Ureter (tissue), 1 donor: Measurements from ENCODE around the gene BEGAIN. TPM values are rescaled to one million over a fixed set of nuclear protein-coding genes. Genes with fewer than 3 reads are reported as not detected.

Source experiments
- DNase-seq: peaks from one replicate; pipeline ENCODE4 v3.0.0-alpha.2; 2020; ENCODE audit warnings: low spot score
- total RNA-seq: library from RNA; stranded (reverse); gene quantifications from one replicate; pipeline ENCODE4 v1.2.4, GENCODE V29; 2023
- donor health status: DM: yes; HTN: yes; CAD: no.

BEGAIN gene
- total RNA-seq, 1 donor from 2014 or later: 4.2 TPM

DNA sequence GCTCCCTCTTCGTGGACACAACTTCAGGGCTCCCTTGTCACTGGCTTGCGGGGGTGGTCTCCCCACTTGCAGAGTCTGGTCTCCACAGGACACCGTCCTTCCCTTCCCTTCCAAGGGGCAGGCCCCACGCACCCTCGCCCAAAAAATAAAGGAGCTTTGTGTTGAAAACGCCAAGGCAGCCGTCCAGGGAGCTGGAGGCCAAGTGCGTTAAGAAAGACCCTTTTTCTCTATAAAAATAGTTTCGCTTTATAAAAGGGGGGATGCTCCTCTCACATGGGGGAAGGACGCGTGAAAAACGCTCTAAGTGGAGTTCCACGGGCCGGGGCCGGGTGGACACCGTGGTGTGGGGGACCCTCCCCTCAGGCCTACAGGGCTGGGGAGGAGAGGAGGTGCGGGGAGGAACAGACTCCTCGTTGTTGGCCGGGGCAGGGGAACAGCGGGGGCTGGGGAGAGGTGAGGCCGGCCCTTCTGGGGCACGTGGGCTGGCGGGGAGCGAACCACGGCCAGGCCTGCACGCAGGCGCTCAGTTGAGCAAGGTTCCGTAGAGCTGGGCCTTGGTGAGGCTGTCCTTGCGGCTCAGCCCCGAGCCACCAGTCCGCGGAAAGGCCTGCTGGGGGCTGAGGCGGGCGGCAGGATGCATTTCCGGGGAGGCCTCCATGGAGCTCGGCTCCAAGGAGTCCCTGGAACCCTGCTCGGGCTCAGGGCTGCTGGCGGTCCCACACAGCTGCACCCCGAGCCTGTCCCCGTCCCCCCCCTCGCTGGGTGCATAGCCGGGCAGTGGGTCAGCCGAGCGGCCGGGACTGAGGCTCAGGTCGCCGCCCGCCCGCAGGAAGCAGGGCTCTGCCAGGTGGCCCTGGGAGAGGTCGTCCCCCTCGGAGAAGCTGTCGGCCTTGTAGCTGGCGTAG, 49.5 kb downstream of the BEGAIN start:
- DNase-seq: peak; percentile 39

DNA sequence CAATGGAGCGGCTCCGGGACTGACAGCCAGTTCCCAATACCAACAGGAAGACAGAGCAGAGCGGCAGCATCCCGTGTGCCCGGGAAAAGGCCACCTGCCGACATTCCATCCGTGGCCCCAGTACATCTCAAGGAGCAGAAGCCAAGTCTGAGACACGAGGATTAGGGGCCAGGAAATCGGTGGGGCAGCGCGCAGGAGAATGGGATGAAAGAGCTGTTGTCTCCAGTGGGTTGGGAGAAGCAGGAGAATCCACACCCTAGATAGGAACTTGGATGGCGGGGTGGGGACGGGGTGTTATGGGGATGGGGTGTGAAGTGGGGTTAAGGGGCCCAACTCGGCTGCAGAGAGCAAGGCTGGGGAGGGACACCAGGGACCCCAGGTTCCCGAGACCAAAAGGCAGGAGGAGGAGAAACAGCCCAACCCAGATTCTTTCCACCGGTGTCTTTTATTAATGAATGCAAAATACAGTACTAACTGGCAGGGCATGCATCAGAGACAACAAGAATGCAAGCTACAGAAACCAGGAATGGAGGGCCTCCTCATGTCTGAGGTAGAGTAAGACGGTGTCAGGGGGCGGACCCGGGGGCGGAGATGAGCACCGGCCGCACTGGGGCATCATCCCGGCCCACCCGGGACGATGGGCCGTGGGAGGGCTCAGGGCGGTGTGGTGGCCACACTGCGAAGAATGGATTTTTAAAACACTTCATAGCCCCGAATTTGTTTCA, 50.3 kb downstream of the BEGAIN start:
- DNase-seq: peak; percentile 32

DNA sequence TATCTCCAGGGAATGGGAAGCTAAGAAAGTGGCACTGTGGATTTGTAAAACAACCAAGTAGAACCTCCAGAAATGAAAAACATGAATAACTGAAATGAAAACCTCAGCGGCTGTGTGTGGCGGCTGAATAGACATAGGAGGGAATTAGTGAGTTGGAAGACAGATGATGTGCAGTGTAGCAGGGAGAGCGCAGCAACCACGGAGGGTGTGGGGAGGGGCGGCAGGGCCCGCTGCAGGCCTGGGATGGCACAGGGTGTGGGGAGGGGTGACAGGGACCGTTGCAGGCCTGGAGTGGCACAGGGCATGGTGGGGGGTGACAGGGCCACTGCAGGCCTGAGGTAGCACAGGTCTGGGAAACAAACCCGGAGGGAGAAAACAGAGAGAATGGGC, 51.1 kb downstream of the BEGAIN start:
- DNase-seq: peak; percentile 37

DNA sequence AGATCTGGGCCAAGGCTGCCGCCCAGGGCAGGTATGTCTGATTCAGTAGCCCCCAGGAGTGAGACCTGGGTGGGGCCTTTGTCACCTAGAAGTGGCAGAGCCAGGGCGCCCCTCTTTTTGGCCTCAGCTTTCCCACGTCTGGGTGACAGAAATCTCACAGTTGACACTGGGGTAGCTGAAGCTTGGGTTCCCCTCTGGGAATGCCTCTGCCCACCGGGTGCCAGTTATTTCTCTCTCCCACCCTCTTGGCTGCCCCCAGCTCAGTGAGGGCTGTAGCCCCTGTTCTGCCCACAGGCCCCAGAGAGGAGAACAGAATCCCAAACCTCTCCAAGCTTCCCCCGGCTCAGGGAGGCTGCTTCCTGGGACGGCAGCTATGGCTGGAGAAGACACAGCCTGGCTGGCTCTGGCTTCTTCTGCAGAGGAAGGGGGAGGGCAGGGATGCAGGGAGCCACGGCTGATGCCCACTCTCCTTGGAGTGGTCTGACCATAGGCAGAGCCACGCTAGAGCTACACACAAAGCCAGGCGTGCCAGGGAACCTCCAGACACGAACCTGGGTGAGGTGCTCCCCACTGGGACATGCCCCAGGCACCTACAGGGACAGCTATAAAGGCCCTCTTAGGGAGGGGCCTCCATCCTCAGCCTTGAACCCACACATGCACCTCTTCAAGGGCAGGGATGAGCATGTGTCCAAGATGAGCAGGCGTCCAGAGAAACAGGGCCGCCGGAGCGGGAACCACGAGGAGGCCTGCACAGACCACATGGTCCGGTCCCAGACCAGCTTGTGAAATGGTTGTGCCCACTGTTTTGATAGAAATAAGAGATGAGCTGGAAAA, 51.7 kb downstream of the BEGAIN start:
- DNase-seq: peak; percentile 37

DNA sequence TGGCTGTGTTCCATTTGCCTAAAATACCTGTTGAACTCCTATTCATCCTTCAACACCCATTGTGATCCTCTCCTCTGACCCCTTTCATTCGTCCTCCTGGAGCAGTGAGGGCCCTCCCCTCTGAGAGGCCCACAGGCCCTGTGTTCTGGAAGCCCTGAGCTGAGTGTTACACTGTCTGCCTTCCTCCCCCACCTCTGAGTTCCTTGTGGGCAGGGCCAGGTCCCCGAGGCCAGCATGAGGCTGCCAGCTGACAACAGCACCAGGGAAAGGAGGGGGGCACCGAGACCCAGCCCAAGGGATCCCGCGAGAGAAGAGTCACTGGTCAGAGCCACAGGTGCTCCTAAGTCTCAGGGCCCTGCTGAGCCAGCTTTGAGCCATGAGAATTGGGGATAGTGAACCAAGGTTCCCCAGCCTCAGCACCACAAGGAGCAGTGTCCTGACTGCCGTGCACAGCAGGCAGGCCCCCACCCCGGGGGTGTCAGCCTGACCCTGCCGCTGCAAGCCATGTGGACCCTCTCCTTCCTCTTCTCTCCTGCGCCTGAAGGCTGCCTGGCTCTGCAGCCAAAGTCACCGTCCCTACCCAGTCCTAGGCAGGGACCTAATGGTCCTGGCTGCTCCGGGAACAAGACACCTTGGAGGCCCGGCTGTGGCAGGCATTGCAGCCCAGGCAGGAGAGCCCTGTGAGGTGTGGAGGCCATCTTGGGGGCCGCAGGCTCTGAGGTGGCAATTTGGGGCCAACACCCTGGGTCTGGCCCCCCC, 52.5 kb downstream of the BEGAIN start:
- peak; percentile 35 for DNase-seq

DNA sequence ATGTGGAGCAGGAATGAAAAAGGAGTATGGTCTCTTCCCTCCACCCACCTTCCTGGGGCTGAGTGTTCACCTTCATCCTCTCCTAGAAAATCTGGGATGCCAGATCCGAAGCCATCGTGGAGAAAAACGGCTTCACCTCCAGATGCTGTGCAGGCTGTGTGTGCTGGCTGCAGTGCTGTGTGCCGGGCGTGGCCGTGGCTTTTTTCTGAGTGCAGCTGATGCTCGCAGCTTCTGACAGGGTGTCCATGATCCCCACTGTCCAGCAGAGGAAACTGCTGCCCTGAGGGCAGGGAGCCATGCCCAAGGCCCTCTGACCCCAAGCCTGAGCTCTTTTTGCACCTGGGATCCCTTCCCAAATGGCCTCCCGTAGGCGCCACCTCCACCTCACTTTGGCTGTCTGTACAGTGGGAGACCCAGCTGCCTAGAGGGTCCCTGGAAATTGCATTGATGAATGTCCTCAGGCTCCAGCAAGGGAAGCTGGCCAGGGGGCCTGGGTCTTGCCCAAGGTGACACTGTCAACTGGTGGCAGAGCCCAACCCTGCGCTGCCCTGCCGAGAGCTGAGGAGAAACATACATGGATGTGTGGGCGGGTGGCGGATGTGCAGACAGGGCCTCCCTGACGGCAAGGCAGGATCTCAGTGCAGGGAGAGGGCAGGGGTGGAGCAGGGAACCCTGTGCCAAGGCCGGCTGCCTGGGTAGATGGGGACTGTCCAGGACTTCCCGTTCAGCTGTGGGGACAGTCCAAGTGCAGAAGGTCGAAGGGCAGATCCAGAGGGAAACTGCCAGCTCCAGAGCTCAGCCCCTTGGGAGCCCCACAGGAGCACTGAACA, 53.3 kb downstream of the BEGAIN start:
- peak; percentile 41 for DNase-seq

DNA sequence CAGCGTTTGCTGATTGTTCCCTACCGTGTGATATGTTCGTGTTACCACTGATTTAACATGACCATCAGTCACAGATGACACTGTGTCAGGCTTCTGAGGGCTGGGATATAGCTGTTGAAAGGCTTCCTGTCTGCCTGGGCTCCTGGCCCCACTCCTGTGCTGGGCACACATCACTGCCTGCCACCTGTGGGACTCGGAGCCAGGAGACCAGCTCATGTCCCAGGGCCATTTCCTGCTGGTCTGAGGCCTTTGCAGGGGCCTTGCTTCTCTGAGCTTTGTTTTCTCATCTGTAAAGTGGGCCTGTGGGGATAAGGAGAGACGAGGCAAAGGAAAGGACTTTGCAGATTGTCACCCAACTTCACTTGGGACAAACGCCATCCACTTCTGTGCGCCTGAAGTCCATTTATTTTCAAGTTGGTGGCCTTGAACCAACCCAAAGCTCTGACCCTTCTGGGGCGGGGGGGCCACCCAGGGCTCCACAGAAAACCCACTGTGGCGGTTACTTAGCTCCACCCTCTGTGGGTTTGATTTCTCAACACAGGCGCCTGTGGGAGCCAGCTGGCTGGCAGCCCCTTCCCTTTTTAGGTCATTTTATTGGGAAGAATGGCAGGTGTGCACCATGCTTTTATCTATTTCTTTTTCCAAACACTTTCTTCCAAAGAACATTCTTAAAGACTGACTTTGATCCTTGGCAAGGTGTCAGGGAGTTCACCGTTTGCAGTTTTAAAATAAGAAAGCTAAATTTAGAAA, 54.1 kb downstream of the BEGAIN start:
- DNase-seq: peak; percentile 49

DNA sequence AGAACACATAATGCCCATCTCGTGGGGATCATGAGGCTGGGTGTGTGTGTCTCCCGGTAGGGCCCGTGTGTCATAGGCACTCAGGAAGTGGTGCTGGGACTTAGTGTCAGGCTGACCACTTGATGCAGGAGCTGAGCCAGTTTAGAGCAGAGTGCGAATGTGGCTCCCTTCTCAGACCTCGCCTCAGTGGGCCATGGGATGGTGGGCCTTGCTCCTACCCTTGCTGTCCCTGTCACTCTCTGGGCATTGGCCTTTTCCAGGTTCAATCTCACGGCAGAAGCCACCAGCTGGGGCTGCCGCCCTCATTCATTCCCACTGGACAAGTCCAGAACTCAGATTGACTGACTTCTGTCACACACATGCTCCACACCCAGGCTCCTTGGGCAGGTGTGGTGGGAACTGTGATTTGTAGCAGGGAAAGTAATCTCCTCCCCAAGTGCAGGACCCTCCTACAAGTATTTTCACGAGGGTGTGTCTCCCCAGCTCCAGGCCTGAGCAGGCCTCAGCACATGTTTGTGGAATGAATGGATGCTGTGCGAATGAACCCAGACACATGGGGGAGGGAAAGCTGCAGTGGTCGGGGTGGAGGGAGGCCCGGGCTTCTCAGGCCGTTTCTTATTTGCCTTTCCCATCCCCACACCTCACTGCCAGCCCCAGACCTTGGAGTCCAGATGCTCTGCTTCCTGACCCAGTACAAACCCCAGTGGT, 54.9 kb downstream of the BEGAIN start:
- peak; percentile 39 for DNase-seq

DNA sequence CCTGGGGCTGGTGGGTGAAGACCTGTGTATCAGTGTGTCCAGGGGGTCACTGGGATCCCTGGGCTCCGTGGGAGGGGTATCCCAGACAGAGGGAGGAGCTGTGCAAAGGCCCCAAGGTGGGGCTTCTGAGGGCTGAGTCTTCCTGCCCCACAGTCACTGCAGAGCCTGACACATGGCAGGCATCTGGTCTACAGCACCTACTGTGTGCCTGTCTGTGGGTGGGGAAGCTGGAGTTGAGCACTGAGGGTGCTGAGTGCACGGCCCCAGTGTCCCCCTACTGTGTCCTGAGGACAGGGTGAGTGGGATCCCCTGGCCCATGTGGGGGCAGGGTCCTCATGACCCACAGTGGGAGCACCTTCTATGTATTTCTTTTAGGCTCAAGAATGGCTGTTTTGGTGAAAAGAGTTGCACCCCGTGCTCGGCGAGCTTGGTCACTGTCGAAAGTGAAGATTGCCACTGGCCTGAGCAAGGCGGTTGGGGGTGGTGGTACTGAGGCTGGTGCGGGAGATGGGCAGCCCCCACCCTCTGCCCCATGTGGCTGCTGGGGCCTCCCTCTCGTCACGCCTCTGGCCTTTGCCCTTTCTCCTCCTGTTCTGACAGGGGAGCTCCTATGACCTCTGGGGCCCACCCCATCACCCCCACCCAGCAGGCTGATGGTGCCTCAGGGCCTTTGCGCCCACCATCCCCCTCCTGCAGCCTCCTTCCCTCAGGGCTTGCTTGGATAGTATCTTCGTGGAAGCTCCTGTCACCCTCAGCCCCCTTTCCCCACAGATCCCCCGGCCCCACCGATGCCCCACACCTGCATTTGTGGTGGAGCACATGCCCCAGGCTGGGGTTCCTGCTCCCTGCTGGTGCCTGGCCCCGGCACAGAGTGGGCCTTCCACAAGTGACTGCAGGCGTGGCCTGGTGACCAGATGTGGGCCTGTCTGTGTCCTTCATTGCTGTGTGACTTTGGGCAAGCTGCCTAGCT, 55.8 kb downstream of the BEGAIN start:
- peak; percentile 40 for DNase-seq

DNA sequence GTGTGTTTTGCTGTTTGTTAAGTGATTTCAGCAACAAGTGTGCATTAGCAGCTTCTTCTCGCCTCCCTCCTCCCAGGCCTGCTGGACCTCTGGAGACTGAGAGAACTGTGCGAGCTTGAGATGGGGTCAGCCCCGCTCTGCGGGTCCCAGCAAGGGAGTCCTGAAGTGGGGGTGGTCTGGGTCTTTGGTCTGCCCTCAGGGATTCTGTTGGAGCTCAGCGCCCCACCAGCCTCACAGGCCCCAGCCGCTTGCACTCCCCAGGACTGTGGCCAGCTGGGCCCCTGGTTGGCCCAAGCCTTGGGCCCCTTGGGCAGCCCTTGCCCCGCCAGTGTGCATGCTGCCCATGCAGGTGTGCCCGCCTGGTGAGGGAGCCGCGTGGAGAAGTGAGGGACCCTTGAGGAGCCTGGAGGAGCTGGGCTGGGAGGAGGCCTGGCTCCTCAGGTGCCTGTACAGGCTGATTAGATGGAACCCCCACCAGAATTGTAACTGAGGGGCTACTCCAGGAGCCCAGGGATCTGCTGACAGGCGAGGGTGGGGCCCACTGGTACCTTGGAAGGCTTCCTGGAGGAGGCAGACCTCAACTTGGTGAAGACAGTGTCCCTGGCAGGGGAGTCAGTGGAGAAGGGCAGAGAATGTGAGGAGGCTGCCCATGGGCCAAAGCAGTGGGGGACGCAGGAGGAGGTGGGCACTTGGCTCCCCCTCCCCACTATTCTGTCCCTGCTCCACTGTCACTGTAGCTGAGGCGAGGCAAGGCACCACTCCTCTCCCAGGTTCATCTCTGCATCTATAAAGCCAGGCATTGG, 56.7 kb downstream of the BEGAIN start:
- DNase-seq: peak; percentile 31

DNA sequence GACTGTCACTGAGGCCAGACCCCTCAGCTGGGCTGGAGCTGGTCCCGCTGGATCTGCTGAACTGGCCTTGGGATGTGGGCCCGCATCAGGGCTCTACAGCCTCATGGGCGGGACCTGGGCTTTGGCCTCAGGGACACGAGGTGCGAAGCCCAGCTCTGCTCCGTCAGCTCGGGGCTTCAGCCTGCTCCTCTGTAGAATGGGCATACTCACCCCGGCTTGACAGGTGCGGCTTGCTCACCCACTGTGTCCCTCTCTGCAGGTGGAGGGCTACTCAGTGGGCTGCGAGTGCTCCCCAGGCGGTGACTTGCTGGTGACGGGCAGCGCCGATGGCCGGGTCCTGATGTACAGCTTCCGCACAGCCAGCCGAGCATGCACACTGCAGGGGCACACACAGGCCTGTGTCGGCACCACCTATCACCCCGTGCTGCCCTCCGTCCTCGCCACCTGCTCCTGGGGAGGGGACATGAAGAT, 57.6 kb downstream of the BEGAIN start:
- peak; percentile 38 for DNase-seq

DNA sequence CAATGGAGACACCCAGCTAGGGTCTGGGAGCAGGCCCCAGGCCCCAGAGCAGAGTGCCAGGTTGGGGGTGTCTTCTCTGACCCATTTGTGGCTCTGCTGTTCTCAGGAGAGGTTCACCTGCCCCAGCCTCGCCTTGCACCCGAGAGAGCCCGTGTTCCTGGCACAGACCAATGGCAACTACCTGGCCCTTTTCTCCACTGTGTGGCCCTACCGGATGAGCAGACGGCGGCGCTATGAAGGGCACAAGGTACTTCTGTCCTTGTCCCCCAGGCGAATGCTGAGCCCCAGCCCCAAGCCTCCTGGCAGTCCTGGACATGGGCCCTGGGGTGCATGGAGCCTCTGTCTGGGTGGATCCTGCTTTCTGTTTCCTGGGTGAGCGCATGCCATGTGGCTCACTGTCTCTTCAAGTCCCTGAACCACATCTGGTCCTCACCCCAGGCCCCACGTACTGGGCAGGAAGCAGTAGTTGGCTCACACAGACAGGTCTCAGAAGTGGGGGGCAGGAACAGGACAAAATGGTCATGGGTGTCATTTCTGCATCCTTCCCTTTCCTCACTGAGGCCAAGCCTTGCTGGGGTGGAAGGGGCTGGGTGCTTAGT, 58.2 kb downstream of the BEGAIN start:
- DNase-seq: peak; percentile 34

DNA sequence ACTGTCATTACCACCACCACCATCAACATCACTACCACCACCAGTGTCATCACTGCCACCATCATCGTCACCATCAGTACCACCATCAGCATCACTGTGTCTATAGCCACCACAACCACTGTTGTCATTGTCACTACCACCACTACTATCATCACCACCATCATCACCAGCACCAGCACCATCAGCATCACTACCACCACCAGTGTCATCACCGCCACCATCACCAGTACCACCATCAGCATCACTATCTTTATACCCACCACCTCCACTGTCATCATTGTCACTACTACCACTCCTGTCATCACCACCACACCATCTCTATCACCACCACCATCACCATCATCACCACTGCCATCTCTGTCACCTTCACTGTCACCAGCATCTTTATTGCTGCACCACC, 60.6 kb downstream of the BEGAIN start:
- DNase-seq: peak; percentile 41

DNA sequence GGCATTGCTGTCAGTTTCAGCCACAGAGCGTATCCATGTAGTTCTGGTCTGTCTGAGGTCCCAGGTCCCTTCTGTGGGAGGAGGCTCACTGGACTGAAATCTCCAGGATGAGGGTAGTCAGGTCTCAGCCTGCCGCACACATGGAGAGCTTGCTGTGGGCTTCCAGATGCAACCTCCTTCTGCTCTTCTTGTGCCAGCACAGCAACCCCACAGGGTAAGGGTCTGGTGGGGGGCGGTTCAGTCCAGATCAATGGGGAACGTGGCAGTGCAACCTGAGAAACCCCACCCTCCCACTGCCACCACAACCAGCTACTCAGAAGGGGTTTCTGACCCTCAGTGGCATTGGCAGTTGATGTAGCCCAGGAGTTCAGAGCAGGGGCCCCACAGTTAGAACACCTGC, 61.2 kb downstream of the BEGAIN start:
- no peak for DNase-seq

DNA sequence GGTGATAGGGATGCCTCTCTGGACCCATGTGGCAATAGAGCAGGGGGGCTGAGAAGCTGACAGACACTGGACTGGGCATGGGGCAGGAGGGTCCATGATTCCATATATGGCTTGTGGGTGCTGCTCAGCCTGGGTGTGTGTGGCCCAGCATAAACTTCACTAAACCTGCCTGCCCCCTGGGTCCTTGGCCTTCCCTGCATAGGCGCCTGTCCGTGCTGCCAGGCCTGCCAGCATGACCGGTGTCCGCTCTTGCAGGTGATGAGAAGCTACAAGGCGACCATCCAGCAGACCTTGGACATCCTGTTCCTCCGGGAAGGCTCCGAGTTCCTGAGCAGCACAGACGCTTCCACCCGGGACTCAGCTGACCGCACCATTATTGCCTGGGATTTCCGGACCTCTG, 61.6 kb downstream of the BEGAIN start:
- DNase-seq: peak; percentile 33

DNA sequence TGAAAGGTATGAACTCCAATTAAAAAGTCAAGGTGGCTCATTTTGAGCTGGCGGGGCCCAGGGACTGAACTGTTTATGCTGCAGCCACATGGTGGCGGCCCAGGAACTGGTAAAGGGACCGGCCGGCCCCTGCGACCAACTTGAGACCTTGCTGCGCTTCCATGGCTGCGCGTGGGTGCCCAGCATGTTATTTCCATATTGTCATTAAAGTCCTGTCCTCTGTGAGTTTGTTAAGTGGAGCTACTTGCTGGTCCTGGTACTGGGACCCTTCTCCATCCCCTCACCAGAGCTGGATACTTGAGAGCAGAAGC, 62.3 kb downstream of the BEGAIN start:
- peak; percentile 40 for DNase-seq
